HepG2 (cell line): ENCODE measurements around the gene UBE2Q1. TPM values are rescaled to one million over a fixed set of nuclear protein-coding genes. Genes with fewer than 3 reads are reported as not detected.

Source experiments
- DNMT1 ChIP-seq: sonication (generic); formaldehyde crosslinking; IDR thresholded peaks from 2 replicates; pipeline ENCODE4 v1.5.1; 2020; ENCODE audit warnings: mild to moderate bottlenecking, missing genetic modification reagents
- FOXP1 ChIP-seq, 2 experiments: fragments of 450-650 bp in 1 of 2; IDR thresholded peaks; 2 replicates each; pipeline ENCODE4 v1.6.1; 2017 to 2018; ENCODE audit warnings: antibody characterized with exemption in 1 of 2
- HES4 ChIP-seq: sonication (generic); formaldehyde crosslinking; IDR thresholded peaks from 2 replicates; pipeline ENCODE4 v1.9.0; 2021; ENCODE audit warnings: mild to moderate bottlenecking, missing genetic modification reagents, borderline replicate concordance
- HMGA1 ChIP-seq: sonication (generic); formaldehyde crosslinking; conservative IDR thresholded peaks from 2 replicates; pipeline ENCODE4 v1.4.0; 2020; ENCODE audit warnings: missing genetic modification reagents
- HNRNPL ChIP-seq: fragments of 200-400 bp; formaldehyde crosslinking; IDR thresholded peaks from 2 replicates; pipeline ENCODE4 v1.6.1; 2017; ENCODE audit warnings: mild to moderate bottlenecking, low read depth, low read length
- KLF16 ChIP-seq, 2 experiments: sonication (generic) in 1 of 2; formaldehyde crosslinking in 1 of 2; IDR thresholded peaks; 2 replicates each; pipeline versions ENCODE4 v1.6.1 to v1.8.0; 2016 to 2023; ENCODE audit warnings: missing genetic modification reagents in 2 of 2, missing compliant biosample characterization in 1 of 2
- POLR2AphosphoS5 ChIP-seq: IDR thresholded peaks from 2 replicates; pipeline ENCODE4 v1.6.1; 2012; ENCODE audit warnings: low read depth, low read length
- RARA ChIP-seq: IDR thresholded peaks from 2 replicates; pipeline ENCODE4 v1.6.1; 2016; ENCODE audit warnings: missing genetic modification reagents, missing compliant biosample characterization
- SP1 ChIP-seq, 2 experiments: fragments of 450-650 bp in 1 of 2; sonication (generic) in 1 of 2; formaldehyde crosslinking in 1 of 2; IDR thresholded peaks; 2 replicates each; pipeline versions ENCODE4 v1.4.0 to v1.6.1; 2016 to 2020; ENCODE audit warnings: missing genetic modification reagents in 1 of 2
- TBX3 ChIP-seq: fragments of 450-650 bp; IDR thresholded peaks from 2 replicates; pipeline ENCODE4 v1.6.1; 2017; ENCODE audit warnings: antibody characterized with exemption, mild to moderate bottlenecking, inconsistent platforms, borderline replicate concordance
- ZIK1 ChIP-seq: sonication (generic); formaldehyde crosslinking; IDR thresholded peaks from 2 replicates; pipeline ENCODE4 v1.5.0; 2020; ENCODE audit warnings: mild to moderate bottlenecking, low read depth, missing genetic modification reagents, borderline replicate concordance
- ZNF3 ChIP-seq: IDR thresholded peaks from 2 replicates; pipeline ENCODE4 v1.7.0; 2017; ENCODE audit warnings: inconsistent platforms
- ZNF703 ChIP-seq: sonication (generic); formaldehyde crosslinking; IDR thresholded peaks from 2 replicates; pipeline ENCODE4 v1.5.1; 2020; ENCODE audit warnings: missing genetic modification reagents, mild to moderate bottlenecking, moderate library complexity, borderline replicate concordance
- ZNF709 ChIP-seq: sonication (generic); formaldehyde crosslinking; IDR thresholded peaks from 2 replicates; pipeline ENCODE4 v1.5.0; 2020; ENCODE audit warnings: mild to moderate bottlenecking, missing genetic modification reagents
- ZNF768 ChIP-seq: sonication (generic); formaldehyde crosslinking; IDR thresholded peaks from 2 replicates; pipeline ENCODE4 v1.4.0; 2020; ENCODE audit warnings: missing genetic modification reagents
- ZNF841 ChIP-seq: sonication (generic); formaldehyde crosslinking; IDR thresholded peaks from 2 replicates; pipeline ENCODE4 v1.8.1; 2023; ENCODE audit warnings: missing genetic modification reagents, borderline replicate concordance
- polyA plus RNA-seq, 8 experiments: library from polyadenylated mRNA; depleted of rRNA in 3 of 8; stranded (reverse) in 7 of 8; unstranded in 1 of 8; fragments of >200 nt; fragmentation: Illumina TruSeq in 4 of 8; extraction: Trizol in 4 of 8; gene quantifications; 2 replicates each; pipeline versions ENCODE4 v1.2.1 to v1.2.3, GENCODE V29; 2011 to 2016; ENCODE audit warnings: low read depth in 4 of 8, missing spikeins in 1 of 8, mixed read lengths in 1 of 8; ENCODE audit not compliant: insufficient read depth in 1 of 8
- total RNA-seq, 5 experiments: library from RNA; depleted of rRNA; stranded (reverse); fragments of >200 nt; fragmentation: Illumina TruSeq; extraction: Trizol; gene quantifications; 2 replicates each; pipeline ENCODE4 v1.2.3, GENCODE V29; 2016; ENCODE audit warnings: low read depth in 1 of 5
- TF ChIP-seq, protein P1 (sequence below): sonication (generic); formaldehyde crosslinking; IDR thresholded peaks from 2 replicates; pipeline ENCODE4 v1.5.1; 2020; ENCODE audit warnings: mild to moderate bottlenecking, missing genetic modification reagents, borderline replicate concordance
- TF ChIP-seq, protein P2 (sequence below): IDR thresholded peaks from 2 replicates; pipeline ENCODE4 v1.6.1; 2016; ENCODE audit warnings: mild to moderate bottlenecking, missing biosample characterization, missing genetic modification reagents
- TF ChIP-seq, protein P3 (sequence below): sonication (generic); formaldehyde crosslinking; IDR thresholded peaks from 2 replicates; pipeline ENCODE4 v1.9.0; 2021; ENCODE audit warnings: missing genetic modification reagents, mild to moderate bottlenecking, borderline replicate concordance
- TF ChIP-seq, protein P4 (sequence below): fragments of 450-650 bp; IDR thresholded peaks from 2 replicates; pipeline ENCODE4 v1.6.1; 2017

Gene UBE2Q1
- total and polyA plus RNA-seq, 2 of the 13 experiments (the other 11 are each of a cell fraction or from before 2014, with no cell fraction given): 11.7 to 41.7 TPM

DNA sequence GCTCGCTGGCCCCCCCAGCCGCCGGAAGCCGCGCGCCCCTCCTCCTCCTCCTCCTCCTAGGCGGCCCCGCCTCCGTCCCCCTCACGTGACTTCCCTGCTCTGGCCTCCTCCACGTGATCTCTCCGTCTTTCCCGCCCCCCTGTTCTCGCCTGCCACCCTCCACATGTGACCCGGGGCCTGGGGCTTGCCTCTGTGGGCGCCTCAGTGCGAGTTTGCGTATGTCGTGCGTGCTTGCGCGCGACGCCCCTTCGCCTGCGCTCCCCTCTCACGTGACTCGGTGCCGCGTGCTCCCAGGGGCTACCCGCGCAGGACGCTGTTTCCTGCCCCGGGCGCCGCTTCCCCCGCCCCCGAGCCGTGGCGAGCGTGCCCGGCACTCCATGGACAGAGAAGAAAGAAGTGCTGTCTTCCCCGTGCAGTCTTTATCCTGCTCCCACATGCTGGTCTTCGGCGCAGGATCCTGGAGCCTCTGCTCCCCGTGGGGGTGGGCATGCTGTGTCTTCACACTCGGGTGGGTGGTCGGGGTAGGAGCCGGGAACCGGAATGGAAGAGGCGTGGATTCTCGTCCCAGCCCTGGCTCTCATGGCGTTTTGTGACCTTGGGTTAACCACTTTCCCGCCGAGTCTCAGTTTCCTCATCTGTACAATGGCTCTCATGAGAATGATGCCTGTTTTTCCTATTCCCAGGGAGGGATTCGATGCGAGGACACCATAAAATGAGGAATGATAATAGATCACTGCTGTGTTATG is 431 bp upstream of the UBE2Q1 start (continued):
- TF ChIP-seq HMGA1: no peak
- 0 out of 2 replicates have a peak, but pooled peaks have one; percentile 38 for TF ChIP-seq FOXP1 (IDR thresholded peaks at IDR 0.05)
- TF ChIP-seq FOXP1 (CRISPR knock-in tag; IDR thresholded peaks at IDR 0.05): 0 out of 2 replicates have a peak, but pooled peaks have one; percentile 6
- TF ChIP-seq ZNF768: 0 out of 2 replicates have a peak, but pooled peaks have one; percentile 41
- peak; percentile 79 for TF ChIP-seq ZNF703 (CRISPR knock-in tag)
- TF ChIP-seq KLF16 (CRISPR knock-in tag; IDR thresholded peaks at IDR 0.05): peak; percentile 52 to 69; a peak in 2 of 4 replicates
- TF ChIP-seq HES4 (CRISPR knock-in tag): peak; percentile 99
- TF ChIP-seq ZNF3 (CRISPR knock-in tag): no peak; the same call in none of the 2 replicates
- TF ChIP-seq ZIK1: peak; percentile 100
- no peak; the same call in 1 of the 2 replicates for TF ChIP-seq POLR2AphosphoS5
- peak; percentile 65 for TF ChIP-seq RARA (CRISPR knock-in tag)
- no peak for TF ChIP-seq SP1 (IDR thresholded peaks at IDR 0.05)
- TF ChIP-seq SP1 (CRISPR knock-in tag; IDR thresholded peaks at IDR 0.05): peak; percentile 78; the same call in 1 of the 2 replicates
- TF ChIP-seq, protein P1, sequence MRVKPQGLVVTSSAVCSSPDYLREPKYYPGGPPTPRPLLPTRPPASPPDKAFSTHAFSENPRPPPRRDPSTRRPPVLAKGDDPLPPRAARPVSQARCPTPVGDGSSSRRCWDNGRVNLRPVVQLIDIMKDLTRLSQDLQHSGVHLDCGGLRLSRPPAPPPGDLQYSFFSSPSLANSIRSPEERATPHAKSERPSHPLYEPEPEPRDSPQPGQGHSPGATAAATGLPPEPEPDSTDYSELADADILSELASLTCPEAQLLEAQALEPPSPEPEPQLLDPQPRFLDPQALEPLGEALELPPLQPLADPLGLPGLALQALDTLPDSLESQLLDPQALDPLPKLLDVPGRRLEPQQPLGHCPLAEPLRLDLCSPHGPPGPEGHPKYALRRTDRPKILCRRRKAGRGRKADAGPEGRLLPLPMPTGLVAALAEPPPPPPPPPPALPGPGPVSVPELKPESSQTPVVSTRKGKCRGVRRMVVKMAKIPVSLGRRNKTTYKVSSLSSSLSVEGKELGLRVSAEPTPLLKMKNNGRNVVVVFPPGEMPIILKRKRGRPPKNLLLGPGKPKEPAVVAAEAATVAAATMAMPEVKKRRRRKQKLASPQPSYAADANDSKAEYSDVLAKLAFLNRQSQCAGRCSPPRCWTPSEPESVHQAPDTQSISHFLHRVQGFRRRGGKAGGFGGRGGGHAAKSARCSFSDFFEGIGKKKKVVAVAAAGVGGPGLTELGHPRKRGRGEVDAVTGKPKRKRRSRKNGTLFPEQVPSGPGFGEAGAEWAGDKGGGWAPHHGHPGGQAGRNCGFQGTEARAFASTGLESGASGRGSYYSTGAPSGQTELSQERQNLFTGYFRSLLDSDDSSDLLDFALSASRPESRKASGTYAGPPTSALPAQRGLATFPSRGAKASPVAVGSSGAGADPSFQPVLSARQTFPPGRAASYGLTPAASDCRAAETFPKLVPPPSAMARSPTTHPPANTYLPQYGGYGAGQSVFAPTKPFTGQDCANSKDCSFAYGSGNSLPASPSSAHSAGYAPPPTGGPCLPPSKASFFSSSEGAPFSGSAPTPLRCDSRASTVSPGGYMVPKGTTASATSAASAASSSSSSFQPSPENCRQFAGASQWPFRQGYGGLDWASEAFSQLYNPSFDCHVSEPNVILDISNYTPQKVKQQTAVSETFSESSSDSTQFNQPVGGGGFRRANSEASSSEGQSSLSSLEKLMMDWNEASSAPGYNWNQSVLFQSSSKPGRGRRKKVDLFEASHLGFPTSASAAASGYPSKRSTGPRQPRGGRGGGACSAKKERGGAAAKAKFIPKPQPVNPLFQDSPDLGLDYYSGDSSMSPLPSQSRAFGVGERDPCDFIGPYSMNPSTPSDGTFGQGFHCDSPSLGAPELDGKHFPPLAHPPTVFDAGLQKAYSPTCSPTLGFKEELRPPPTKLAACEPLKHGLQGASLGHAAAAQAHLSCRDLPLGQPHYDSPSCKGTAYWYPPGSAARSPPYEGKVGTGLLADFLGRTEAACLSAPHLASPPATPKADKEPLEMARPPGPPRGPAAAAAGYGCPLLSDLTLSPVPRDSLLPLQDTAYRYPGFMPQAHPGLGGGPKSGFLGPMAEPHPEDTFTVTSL (CRISPR knock-in tag): peak; percentile 87
- TF ChIP-seq TBX3: peak; percentile 88
- TF ChIP-seq ZNF709: peak; percentile 99
- no peak for TF ChIP-seq DNMT1 (CRISPR knock-in tag)
- peak; percentile 97 for TF ChIP-seq ZNF841 (CRISPR knock-in tag)
- TF ChIP-seq, protein P2, sequence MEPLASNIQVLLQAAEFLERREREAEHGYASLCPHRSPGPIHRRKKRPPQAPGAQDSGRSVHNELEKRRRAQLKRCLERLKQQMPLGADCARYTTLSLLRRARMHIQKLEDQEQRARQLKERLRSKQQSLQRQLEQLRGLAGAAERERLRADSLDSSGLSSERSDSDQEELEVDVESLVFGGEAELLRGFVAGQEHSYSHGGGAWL (CRISPR knock-in tag): peak; percentile 98
- TF ChIP-seq, protein P3, sequence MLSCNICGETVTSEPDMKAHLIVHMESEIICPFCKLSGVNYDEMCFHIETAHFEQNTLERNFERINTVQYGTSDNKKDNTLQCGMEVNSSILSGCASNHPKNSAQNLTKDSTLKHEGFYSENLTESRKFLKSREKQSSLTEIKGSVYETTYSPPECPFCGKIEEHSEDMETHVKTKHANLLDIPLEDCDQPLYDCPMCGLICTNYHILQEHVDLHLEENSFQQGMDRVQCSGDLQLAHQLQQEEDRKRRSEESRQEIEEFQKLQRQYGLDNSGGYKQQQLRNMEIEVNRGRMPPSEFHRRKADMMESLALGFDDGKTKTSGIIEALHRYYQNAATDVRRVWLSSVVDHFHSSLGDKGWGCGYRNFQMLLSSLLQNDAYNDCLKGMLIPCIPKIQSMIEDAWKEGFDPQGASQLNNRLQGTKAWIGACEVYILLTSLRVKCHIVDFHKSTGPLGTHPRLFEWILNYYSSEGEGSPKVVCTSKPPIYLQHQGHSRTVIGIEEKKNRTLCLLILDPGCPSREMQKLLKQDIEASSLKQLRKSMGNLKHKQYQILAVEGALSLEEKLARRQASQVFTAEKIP (CRISPR knock-in tag): no peak
- TF ChIP-seq, protein P4, sequence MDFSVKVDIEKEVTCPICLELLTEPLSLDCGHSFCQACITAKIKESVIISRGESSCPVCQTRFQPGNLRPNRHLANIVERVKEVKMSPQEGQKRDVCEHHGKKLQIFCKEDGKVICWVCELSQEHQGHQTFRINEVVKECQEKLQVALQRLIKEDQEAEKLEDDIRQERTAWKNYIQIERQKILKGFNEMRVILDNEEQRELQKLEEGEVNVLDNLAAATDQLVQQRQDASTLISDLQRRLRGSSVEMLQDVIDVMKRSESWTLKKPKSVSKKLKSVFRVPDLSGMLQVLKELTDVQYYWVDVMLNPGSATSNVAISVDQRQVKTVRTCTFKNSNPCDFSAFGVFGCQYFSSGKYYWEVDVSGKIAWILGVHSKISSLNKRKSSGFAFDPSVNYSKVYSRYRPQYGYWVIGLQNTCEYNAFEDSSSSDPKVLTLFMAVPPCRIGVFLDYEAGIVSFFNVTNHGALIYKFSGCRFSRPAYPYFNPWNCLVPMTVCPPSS: 0 out of 2 replicates have a peak, but pooled peaks have one; percentile 23
- 0 out of 2 replicates have a peak, but pooled peaks have one; percentile 16 for TF ChIP-seq HNRNPL
